ENCODE results near the gene SCEL.
"Not testable (repeated sequence)": the region's sequence is repeated elsewhere in the genome, so short reads cannot be mapped to it uniquely, and the experiment has no call there.

SCEL gene

GRCh38 chr13:77558016-77558415 is 22.5 kb downstream of the SCEL start:
- DNase-seq (ENCODE audit: low read depth): no peak

- peak; percentile 30 for DNase-seq (ENCODE audit: low read depth)
Observed at GRCh38 chr13:77563111-77563510, 27.6 kb downstream of the SCEL start.

- peak; percentile 33 for DNase-seq (ENCODE audit: low read depth)
Observed at GRCh38 chr13:77565635-77566034, 30.1 kb downstream of the SCEL start.

- no peak for DNase-seq (ENCODE audit: low read depth)
Observed at GRCh38 chr13:77571956-77572355, 36.5 kb downstream of the SCEL start.

GRCh38 chr13:77574096-77574495 is 38.6 kb downstream of the SCEL start:
- no peak for DNase-seq (ENCODE audit: low read depth)

- DNase-seq (ENCODE audit: low read depth): no peak
Observed at GRCh38 chr13:77579959-77580358, 44.5 kb downstream of the SCEL start.

- no peak for DNase-seq (ENCODE audit: low read depth)
Observed at GRCh38 chr13:77580748-77581147, 45.2 kb downstream of the SCEL start.

GRCh38 chr13:77583581-77583980 is 48.1 kb downstream of the SCEL start:
- no peak for DNase-seq (ENCODE audit: low read depth)

GRCh38 chr13:77584106-77584505 is 48.6 kb downstream of the SCEL start:
- DNase-seq (ENCODE audit: low read depth): no peak

GRCh38 chr13:77595166-77595810 is 59.8 kb downstream of the SCEL start:
- no peak for DNase-seq (ENCODE audit: low read depth)

GRCh38 chr13:77596777-77597176 is 61.3 kb downstream of the SCEL start:
- DNase-seq (ENCODE audit: low read depth): no peak

GRCh38 chr13:77599351-77599750 is 63.8 kb downstream of the SCEL start:
- DNase-seq (ENCODE audit: low read depth): no peak

- DNase-seq (ENCODE audit: low read depth): no peak
Observed at GRCh38 chr13:77600701-77601100, 65.2 kb downstream of the SCEL start.

- DNase-seq (ENCODE audit: low read depth): no peak
Observed at GRCh38 chr13:77611068-77611467, 75.6 kb downstream of the SCEL start.

- DNase-seq (ENCODE audit: low read depth): no peak
Observed at GRCh38 chr13:77616027-77616426, 80.5 kb downstream of the SCEL start.

GRCh38 chr13:77619655-77620054 is 84.1 kb downstream of the SCEL start:
- DNase-seq (ENCODE audit: low read depth): no peak

- no peak for DNase-seq (ENCODE audit: low read depth)
Observed at GRCh38 chr13:77620138-77620537, 84.6 kb downstream of the SCEL start.

GRCh38 chr13:77623806-77624205 is 88.3 kb downstream of the SCEL start:
- no peak for DNase-seq (ENCODE audit: low read depth)

- DNase-seq (ENCODE audit: low read depth): no peak
Observed at GRCh38 chr13:77628170-77628569, 92.7 kb downstream of the SCEL start.

- DNase-seq (ENCODE audit: low read depth): no peak
Observed at GRCh38 chr13:77637588-77637987, 102.1 kb downstream of the SCEL start.

- DNase-seq (ENCODE audit: low read depth): no peak
Observed at GRCh38 chr13:77650409-77650808, 114.9 kb downstream of the SCEL start.

GRCh38 chr13:77653301-77653700 is 117.8 kb downstream of the SCEL start:
- DNase-seq (ENCODE audit: low read depth): no peak

GRCh38 chr13:77660016-77660415 is 124.5 kb downstream of the SCEL start:
- not testable (repeated sequence) for DNase-seq (ENCODE audit: low read depth)

- no peak for DNase-seq (ENCODE audit: low read depth)
Observed at GRCh38 chr13:77660841-77661250, 125.3 kb downstream of the SCEL start.

- not testable (repeated sequence) for DNase-seq (ENCODE audit: low read depth)
Observed at GRCh38 chr13:77662301-77662700, 126.8 kb downstream of the SCEL start.
